ENCODE results near the gene NKD1. TPM values are rescaled to one million over a fixed set of nuclear protein-coding genes. Genes with fewer than 3 reads are reported as not detected.

NKD1 gene
- polyA plus RNA-seq, 1 experiment: 0.11 TPM

DNA sequence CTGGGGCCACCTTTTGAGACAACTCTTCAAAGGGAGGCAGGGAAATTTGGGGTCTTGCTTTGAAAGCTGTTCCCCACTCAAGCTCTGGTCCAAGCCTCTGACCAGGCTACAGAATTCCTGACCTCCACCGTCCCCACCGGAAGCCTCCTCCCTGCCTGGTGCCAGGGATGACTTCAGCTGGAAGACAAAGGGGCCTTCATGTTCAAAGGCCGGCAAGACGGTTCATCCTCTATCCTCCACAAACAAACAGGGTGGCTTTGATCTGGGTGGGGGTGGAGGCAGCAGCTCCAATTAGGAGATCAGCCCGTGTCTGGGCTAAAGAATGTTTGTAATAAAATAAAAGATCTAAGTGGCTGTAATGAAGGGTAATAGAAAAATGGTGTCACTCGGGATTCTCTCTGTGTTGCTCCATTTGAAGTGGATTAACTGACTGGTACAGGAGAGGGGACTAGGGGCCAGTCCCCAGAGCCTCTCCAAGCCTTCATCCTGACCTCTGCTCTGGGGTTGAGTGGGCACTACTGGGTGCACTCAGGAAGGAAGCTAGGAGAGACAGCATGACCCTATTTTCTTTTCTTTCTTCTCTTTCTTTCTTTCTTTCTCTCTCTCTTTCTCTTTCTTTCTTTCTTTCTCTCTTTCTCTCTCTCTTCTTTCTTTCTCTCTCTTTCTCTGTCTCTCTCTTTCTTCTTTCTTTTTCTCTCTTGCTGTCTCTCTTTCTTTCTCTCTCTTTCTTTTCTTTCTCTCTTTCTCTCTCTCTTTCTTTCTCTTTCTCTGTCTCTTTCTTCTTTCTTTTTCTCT, 27.5 kb upstream of the NKD1 start:
- TF ChIP-seq, protein P1, sequence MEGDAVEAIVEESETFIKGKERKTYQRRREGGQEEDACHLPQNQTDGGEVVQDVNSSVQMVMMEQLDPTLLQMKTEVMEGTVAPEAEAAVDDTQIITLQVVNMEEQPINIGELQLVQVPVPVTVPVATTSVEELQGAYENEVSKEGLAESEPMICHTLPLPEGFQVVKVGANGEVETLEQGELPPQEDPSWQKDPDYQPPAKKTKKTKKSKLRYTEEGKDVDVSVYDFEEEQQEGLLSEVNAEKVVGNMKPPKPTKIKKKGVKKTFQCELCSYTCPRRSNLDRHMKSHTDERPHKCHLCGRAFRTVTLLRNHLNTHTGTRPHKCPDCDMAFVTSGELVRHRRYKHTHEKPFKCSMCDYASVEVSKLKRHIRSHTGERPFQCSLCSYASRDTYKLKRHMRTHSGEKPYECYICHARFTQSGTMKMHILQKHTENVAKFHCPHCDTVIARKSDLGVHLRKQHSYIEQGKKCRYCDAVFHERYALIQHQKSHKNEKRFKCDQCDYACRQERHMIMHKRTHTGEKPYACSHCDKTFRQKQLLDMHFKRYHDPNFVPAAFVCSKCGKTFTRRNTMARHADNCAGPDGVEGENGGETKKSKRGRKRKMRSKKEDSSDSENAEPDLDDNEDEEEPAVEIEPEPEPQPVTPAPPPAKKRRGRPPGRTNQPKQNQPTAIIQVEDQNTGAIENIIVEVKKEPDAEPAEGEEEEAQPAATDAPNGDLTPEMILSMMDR (IDR thresholded peaks at IDR 0.05; ENCODE audit: insufficient read depth, low read depth, low read length): no peak
- Histone ChIP-seq H3K36me3 (ENCODE audit: control insufficient read depth, insufficient read depth, low read length) (no peaks in the 10 kb centered on the region), H3K27me3 (ENCODE audit: control insufficient read depth, insufficient read depth, low read length) (no peaks in the 10 kb centered on the region; the same call in none of the 2 replicates), H3K4me3 (ENCODE audit: low read depth, low read length) (no peak overlapping the region)
- no peak for DNase-seq (ENCODE audit: low read depth)
- ChIA-PET CTCF (interaction anchor here (0.7 kb wide), 1 partner anchor 254 kb away, joined by 3 read pairs; no protein-coding TSS in a partner anchor), POLR2A (no interaction called here)

DNA sequence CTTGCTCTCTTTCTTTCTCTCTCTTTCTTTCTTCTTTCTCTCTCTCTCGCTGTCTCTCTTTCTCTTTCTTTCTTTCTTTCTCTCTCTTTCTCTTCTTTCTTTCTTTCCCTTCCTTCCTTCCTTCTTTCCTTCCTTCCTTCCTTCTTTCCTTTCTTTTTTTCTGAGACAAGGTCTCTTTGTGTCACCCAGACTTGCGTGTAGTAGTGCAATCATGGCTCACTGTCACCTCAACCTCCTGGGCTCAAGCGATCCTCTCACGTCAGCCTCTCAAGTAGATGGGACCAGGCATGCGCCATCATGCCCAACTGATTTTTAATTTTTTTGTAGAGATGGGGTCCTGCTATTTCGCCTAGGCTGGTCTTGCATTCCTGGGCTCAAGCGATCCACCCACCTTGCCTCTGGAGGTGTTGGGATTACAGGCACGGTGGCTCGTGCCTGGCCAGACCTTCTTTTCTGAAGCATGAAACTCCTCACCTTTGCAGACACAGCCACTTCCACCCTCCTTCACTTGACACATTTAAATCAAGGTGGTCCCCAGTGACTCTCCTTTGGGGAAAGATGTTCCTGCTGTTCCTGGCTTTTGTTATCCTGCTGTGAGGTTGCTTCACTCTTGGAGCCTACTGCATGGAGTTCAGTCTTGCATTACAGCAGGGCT, 26.8 kb upstream of the NKD1 start:
- no peak for DNase-seq (ENCODE audit: low read depth)
- H3K4me3 ChIP-seq (ENCODE audit: low read depth, low read length): no peak overlapping the region
- no peaks in the 10 kb centered on the region for H3K36me3 ChIP-seq (ENCODE audit: control insufficient read depth, insufficient read depth, low read length)
- TF ChIP-seq, protein P1 (IDR thresholded peaks at IDR 0.05; ENCODE audit: insufficient read depth, low read depth, low read length): no peak
- CTCF ChIA-PET: no interaction called here
- POLR2A ChIA-PET: no interaction called here
- H3K27me3 ChIP-seq (ENCODE audit: control insufficient read depth, insufficient read depth, low read length): no peaks in the 10 kb centered on the region; the same call in none of the 2 replicates

DNA sequence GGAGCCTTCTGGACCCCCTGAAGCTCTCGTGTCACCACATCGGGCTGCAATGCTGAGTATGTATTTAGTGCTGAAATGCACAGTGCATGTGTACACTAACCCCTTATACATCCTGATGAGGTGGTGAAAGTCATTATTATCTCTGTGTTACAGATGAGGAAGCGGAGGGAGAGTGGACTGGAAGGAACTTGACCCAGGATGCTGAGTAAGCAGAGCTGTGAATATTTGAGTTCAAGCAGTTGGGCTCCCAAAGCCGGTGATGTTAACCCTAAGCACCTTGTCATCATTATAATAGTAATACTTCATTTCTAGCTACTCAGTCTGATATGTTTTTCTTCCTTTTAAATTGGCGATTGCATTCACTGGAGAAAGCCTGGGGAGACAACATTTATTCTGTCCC, 25.9 kb upstream of the NKD1 start:
- no peak for DNase-seq (ENCODE audit: low read depth)
- Histone ChIP-seq H3K27me3 (ENCODE audit: control insufficient read depth, insufficient read depth, low read length) (no peaks in the 10 kb centered on the region; the same call in none of the 2 replicates), H3K36me3 (ENCODE audit: control insufficient read depth, insufficient read depth, low read length) (no peaks in the 10 kb centered on the region), H3K4me3 (ENCODE audit: low read depth, low read length) (no peak overlapping the region)
- TF ChIP-seq, protein P1 (IDR thresholded peaks at IDR 0.05; ENCODE audit: insufficient read depth, low read depth, low read length): no peak
- CTCF ChIA-PET: no interaction called here
- POLR2A ChIA-PET: no interaction called here

DNA sequence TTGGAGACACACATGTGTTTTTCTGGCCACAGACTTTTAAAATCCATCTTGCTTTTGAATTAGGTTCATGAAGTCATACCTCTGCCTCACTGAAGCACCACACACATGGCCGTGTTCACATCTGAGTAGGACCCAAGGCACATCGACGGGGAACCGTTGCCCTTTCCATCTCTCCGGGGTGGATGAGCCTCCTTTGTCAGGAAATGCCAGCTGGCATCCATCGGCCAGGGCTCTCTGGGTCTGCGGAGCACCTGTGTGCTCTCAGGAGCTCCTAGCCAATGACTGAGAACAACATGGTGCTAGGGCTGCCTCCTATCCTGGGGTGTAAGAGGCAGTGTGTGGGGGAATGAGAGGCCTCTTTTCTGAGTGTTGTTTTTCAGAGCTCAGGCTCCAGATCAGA, 24.5 kb upstream of the NKD1 start:
- H3K36me3 ChIP-seq (ENCODE audit: control insufficient read depth, insufficient read depth, low read length): no peaks in the 10 kb centered on the region
- no peak overlapping the region for H3K4me3 ChIP-seq (ENCODE audit: low read depth, low read length)
- DNase-seq (ENCODE audit: low read depth): no peak
- ChIA-PET POLR2A (no interaction called here), CTCF (no interaction called here)
- TF ChIP-seq, protein P1 (IDR thresholded peaks at IDR 0.05; ENCODE audit: insufficient read depth, low read depth, low read length): no peak
- no peaks in the 10 kb centered on the region; the same call in none of the 2 replicates for H3K27me3 ChIP-seq (ENCODE audit: control insufficient read depth, insufficient read depth, low read length)

DNA sequence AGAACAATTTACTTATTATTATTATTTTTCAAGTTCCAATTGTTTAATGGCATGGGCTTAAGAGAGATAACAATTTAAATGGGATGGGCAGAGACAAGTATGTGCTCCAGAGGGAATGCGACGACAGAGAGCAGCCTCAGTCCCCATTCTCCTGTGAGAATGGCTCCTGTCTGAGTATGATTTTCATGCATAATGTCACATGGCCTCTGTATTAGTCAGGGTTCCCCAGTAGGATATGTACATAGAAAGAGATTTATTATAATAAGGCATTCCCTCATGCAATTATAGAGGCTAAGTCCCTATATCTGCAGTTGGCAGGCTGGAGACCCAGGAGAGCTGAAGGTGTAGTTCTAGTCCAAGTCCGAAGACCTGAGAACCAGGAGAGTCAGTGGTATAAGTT, 22.9 kb upstream of the NKD1 start:
- TF ChIP-seq, protein P1 (IDR thresholded peaks at IDR 0.05; ENCODE audit: insufficient read depth, low read depth, low read length): no peak
- Histone ChIP-seq H3K36me3 (ENCODE audit: control insufficient read depth, insufficient read depth, low read length) (no peaks in the 10 kb centered on the region), H3K4me3 (ENCODE audit: low read depth, low read length) (no peak overlapping the region), H3K27me3 (ENCODE audit: control insufficient read depth, insufficient read depth, low read length) (no peaks in the 10 kb centered on the region; the same call in 1 of the 2 replicates)
- DNase-seq (ENCODE audit: low read depth): no peak
- POLR2A ChIA-PET: no interaction called here
- CTCF ChIA-PET: interaction anchor here (0.7 kb wide), 1 partner anchor 614 kb away, joined by 3 read pairs; no protein-coding TSS in a partner anchor

Data from BJ (cell line).